Measurements from ENCODE around the gene MT1G. TPM values are rescaled to one million over a fixed set of nuclear protein-coding genes. Genes with fewer than 3 reads are reported as not detected.
"Not testable (repeated sequence)": the region's sequence is repeated elsewhere in the genome, so short reads cannot be mapped to it uniquely, and the experiment has no call there.

MT1G gene
- total RNA-seq, 2 donors from 2014 or later = 3.6 to 5.1 TPM

DNA sequence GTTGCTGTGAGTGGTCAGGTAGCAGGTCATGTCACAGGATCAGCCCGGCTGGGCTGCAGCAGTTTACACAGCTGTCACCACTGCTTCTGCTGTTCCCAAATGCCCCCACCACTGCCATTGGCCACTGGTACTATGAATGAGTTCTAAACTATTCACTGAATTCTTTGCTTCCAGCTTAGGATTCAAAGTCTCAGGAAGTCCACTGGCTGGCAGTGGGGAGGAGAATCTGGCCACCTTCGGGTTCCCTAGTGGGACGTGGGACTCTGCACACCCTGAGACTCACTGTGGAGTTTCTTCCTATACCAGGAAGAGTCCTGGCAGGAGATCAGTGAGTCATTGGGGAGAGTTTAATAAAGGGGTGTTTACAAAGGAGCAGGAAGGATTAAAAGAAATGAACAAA, 21.3 kb upstream of the MT1G start:
- no peak for ATAC-seq
- DNase-seq = no peak
- intact Hi-C loops (cut with DNase I) = no loop called here

DNA sequence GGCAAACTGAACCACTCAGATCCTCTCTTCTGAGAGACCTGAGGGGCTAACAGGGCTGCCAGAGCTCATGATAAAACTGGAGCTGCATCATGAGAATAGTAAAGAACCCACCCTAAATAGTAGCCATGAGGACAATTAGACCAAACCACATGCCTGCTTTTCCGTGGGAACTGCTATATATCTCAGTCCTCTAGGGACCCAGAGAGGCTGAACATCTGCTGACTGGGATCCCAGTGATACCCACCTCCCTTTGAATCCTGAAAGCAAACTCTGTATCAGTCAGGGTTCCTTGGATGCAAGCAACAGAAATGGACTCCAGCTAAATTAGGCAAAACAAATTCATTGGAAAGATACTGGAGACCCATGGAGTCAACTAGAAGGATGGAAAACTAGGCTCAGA, 20.9 kb upstream of the MT1G start:
- ATAC-seq = no peak
- DNase-seq = no peak
- intact Hi-C loops (cut with DNase I) = no loop called here

DNA sequence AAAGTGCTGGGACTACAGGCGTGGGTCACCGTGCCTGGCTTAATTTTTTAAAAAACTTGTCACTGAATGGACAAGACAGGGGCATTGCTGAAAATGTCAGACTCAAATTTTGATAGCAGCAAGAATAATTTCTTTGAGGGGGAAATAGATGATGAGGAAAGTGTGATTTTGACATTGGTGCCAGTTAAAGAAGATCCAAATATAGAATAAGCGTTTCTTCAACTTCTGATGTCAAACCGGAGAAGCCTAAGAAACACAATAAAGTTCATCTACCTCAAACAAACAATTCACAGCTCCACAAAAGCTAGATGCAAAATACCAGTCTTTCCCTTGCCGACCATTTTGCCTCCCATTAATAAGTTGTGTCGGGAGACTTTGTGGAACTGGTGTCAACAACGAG, 18.9 kb upstream of the MT1G start:
- intact Hi-C loops (cut with DNase I) = no loop called here
- no peak for DNase-seq
- ATAC-seq = no peak

DNA sequence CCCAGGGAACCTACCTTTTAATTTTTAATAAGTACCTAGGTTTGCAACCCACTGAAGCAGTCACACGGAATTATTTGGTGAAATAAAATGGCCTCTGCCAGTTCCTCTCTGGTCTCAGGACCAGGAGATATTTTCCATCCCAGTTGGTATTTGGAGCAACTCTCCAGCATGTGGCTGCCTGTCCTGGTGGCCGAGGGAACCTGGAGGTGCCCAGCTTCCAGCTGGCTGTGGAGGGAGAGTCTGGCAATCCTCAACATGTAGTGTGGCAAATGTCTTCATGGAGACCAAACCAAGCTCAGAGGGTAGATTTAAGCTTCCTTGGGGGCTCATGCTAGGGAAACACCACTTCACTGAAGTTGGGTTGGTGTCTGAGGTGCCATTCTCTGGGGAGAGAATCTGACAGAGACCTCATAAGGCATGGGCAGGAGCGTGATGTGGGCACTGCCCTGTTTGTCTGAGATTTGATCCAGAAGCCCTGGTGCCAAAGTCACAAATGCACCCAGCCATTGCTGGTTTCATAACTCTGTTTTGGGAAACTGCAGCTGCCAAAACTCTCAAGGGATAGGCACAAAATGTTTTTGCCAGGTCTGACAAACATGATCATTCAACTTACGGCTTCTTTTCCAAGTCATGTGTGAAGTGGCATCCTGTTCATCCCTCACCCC, 17.2 kb upstream of the MT1G start:
- ATAC-seq (no peak), DNase-seq (no peak)
- intact Hi-C loops (cut with DNase I) = loop anchor here in 1 of 2 donors (5.0 kb wide), 1 partner anchor 83 kb away; no protein-coding TSS in a partner anchor

DNA sequence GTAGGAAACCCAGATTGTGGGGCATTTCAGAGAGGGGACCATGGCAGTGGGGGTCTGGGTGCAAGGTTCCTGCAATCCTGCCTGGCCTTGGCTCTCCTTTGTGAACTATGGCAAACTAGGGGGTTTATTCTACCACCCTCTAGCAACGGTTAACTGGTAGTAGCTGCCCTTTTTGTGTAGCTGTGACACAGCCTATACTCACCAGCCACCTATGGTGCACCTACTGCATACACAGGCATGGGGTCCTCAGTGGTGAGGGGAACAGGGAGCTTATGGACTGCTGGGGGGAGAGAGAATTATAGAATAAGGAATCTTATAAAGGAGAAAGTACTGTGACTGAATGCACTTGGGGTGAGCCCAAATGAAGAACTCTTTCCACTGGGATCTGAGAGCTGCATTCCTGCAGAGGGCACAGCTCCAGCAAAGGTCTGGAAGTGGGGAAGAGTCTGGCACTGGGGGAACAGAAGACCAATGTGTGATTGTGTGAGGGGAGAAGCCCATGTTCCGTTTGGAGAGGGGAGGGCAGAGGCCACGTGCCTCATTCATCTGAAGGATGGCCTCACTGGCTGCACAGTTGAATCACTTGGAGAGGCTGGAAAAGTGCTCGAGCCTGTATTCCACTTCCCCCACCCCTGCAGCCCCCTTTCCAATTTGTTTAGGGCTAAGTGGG, 16.5 kb upstream of the MT1G start:
- ATAC-seq (no peak), DNase-seq (no peak)
- intact Hi-C loops (cut with DNase I) = loop anchor here in 1 of 2 donors (5.0 kb wide), 1 partner anchor 82 kb away; no protein-coding TSS in a partner anchor

DNA sequence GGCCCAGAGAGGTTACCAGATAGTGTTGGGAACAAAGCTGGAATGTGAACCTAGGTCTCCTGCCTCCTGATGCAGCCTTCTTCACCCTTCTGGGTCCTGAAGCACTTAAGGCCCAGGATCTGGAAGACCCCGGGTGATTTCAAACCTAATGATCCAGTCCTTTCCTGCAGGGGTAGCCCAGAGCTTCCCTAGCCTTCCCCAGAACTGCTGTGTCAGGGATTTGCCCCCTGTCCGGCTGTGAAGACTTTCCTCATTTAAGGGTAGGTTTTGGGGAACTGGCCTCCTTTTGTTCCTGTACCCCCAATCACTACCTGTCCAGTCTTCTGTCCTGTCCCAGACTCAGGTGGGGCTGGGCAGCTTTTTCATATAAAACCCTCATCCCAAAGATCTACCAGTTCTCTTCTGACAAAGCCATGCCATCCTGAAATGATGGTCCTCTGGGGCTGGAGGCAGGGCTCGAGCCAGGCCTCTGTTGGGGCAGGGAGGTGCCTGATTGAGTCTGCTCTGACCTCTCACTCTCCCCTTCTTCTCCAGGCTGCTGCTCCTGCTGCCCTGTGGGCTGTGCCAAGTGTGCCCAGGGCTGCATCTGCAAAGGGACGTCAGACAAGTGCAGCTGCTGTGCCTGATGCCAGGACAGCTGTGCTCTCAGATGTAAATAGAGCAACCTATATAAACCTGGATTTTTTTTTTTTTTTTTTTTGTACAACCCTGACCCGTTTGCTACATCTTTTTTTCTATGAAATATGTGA, 15.7 kb upstream of the MT1G start:
- ATAC-seq (no peak), DNase-seq (no peak)
- intact Hi-C loops (cut with DNase I) = loop anchor here in 1 of 2 donors (2.0 to 5.0 kb wide), 2 partner anchors 73 to 81 kb away; no protein-coding TSS in a partner anchor

DNA sequence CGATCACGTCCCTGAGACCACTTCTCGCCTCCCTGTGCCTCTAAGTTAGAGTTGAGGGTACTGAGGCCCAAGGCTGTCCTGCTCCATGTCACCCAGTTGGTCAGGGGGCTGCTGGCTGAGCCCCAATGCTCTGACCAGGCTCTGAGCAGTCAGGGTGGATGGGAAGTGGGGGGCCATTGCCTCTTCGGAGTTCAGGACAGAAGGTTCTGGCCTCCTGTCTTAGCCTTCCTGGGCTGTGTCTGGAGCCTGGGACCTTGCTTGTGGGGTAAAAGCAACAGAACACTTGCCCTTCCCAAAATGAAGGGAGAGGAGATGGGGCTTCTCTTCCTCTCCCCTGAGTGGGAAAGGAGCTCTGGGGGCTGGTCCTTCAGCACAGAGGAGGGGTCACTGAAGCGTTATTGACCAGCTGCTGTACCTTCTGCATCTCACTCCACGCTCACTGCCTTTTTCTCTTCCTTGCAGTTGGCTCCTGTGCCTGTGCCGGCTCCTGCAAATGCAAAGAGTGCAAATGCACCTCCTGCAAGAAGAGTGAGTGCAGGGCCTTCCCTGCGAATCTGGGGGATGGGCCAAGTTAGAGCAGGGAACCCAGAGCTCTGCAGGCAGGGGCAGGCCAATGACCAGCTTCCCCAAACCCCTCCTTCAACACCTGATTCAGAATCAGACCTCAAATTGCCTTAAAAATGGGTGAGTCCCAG, 15.0 kb upstream of the MT1G start:
- peak in 1 of 2 donors; percentile 2 for ATAC-seq
- intact Hi-C loops (cut with DNase I) = loop anchor here in 1 of 2 donors (2.0 to 5.0 kb wide), 2 partner anchors 72 to 81 kb away; no protein-coding TSS in a partner anchor
- DNase-seq = peak; percentile 42

DNA sequence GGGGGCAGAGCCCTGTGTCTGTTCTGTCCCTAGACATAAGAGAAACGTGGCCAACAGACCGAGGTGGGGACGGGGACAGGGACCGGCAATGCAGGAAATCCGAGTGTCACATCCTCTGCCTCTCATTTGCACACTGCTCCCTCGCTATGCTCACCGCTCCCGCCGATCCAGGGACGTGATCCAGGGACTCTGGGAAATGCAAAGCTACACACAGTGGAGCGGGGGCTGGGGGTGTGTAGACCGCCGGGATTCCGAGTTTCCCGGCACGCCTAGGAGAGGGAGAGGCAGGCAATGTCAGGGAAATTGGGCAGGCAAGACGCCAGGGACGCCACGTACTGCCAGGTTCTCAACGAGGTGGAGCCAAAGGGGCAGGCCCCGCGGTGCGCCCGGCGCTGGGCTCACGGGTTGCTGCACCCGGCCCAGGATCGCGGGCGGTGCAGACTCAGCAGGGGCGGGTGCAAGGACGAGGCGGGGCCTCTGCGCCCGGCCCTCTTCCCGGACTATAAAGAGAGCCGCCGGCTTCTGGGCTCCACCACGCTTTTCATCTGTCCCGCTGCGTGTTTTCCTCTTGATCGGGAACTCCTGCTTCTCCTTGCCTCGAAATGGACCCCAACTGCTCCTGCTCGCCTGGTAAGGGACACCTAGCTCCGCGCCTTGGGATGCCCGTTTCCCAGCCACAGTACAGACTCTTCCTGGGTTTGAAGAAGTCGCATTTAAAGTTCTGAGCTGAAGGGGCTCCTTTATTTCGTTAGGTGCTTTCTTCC, 14.3 kb upstream of the MT1G start, which contains the start of gene MT1X:
Gene MT1X (plus strand): TSS at position 532 of the 764 bp plus-strand sequence. CDS start 71 bp downstream, at position 603.
- DNase-seq = peak; percentile 96
- peak; percentile 97 to 99 for ATAC-seq
- intact Hi-C loops (cut with DNase I) = loop anchor here in 1 of 2 donors (2.0 to 5.0 kb wide), 2 partner anchors 71 to 80 kb away; no protein-coding TSS in a partner anchor

- ATAC-seq (peak in 1 of 2 donors; percentile 39), DNase-seq (no peak)
- intact Hi-C loops (cut with DNase I) = loop anchor here in 1 of 2 donors (5.0 kb wide), 1 partner anchor 78 kb away; no protein-coding TSS in a partner anchor
These were observed 12.0 kb upstream of the MT1G start for GRCh38 chr16:56679818-56680217.

DNA sequence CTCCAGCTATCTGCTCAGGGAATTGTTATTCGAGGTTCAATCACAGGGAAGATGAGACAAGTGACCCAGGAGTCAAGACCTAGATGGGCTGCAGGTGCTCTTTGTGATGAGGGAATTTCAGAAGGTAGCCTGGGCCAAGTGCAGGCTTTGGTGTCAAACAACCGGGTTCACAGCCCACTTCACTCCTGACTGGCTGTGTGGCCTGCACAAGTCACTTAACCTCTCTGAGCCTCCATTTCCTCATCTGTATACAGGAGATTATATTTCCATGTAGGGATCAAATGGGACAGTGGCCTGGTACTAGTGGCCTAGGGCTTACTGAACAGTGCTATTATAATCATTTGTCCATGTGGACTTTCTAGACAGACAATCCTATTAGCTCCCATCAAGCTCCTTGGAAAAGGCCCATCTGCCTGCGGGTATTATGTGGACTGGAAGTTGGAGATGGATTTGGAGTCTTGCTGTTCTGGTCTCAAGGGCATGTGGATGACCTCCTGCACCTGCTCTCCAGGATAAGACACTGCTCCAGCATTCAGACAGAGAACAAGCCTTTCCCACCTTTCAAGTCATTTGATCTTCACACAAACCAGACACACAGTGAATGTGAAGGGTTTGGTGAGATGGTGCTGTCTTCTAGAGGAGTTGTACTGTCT, 11.3 kb upstream of the MT1G start:
- DNase-seq = no peak
- intact Hi-C loops (cut with DNase I) = no loop called here
- ATAC-seq = no peak

DNA sequence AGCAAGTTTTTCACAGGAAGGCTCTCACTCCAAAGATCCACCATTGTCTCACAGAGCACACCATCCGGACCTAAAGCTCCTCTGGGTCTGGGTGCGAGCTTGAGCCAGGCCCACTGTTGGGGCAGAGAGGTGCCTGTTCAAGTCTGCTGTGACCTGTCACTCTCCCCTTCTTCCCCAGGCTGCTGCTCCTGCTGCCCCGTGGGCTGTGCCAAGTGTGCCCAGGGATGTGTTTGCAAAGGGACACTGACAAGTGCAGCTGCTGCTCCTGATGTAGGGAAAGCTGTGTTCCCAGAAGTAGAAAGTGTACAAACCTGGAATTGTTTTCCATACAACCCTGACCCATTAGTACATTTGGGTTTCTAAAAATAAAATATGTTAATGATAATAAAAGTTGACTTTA, 9.6 kb upstream of the MT1G start:
- ATAC-seq (no peak), DNase-seq (no peak)
- intact Hi-C loops (cut with DNase I) = no loop called here

- peak; percentile 33 to 67 for ATAC-seq
- intact Hi-C loops (cut with DNase I) = no loop called here
- no peak for DNase-seq
These were observed 7.9 kb upstream of the MT1G start for GRCh38 chr16:56675685-56676210.

- intact Hi-C loops (cut with DNase I) = loop anchor here in 1 of 2 donors (1.0 kb wide), 1 partner anchor 28 kb away; no protein-coding TSS in a partner anchor
- DNase-seq, ATAC-seq: not testable (repeated sequence)
These were observed 6.7 kb upstream of the MT1G start for GRCh38 chr16:56674570-56674969.

DNA sequence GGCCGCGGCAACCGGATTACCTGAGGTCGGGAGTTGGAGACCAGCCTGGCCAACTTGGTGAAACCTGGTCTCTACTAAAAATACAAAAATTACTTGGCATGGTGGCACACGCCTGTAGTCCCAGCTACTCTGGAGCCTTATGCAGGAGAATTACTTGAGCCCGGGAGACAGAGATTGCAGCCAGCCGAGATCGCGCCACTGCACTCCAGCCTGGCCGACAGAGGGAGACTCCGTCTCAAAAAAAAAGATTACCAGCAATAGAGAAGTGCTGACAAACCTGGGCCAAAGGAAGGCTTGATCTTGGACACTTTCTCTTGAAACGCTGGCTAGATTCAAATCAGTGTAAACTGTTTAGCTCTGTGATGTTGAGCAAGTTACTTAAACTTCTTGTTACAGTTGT, 6.1 kb upstream of the MT1G start:
- no peak for DNase-seq
- intact Hi-C loops (cut with DNase I) = loop anchor here in 1 of 2 donors (1.0 kb wide), 1 partner anchor 28 kb away; no protein-coding TSS in a partner anchor
- ATAC-seq = peak; percentile 22 to 50

DNA sequence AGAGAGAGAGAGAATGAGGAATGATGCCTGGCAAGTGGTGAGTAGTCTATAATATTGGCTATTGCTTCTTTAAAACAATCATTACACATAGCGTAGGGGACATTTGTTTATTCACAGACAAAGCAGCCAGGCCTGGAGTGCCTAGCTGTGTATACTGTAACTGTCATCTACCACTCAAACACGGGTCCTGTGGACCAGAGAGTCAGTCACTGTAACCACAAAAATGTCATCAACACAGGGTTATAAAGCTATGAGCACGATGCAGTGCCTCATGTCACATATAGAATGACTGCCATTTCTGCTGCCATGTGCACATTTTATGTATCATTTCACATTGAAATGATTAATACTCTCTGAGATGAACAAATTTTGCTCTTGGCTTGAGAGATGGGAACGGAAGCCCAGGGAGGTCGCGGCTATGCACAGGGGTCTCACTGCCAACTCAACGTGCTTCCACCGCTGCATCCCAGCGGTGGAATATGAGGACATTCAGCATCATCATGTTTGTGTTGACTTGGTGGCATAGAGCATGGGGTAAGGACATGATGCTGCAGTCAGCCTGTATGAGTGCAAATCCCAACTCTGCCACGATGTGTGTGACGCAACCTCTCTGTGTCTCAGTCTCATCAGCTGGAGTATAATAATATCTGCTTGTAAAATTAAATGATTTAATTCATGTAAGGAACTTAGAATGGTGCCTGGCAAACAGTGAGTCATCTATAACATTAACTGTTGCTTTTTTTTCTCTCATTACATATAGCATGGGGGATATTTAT, 5.1 kb upstream of the MT1G start:
- intact Hi-C loops (cut with DNase I) = no loop called here
- DNase-seq = no peak
- ATAC-seq = no peak

- DNase-seq; intact Hi-C loops (cut with DNase I); ATAC-seq: not testable (repeated sequence)
These were observed 4.3 kb upstream of the MT1G start for GRCh38 chr16:56672171-56672570.

- DNase-seq; intact Hi-C loops (cut with DNase I): not testable (repeated sequence)
These were observed 3.8 kb upstream of the MT1G start for GRCh38 chr16:56671691-56672090.

More at GRCh38 chr16:56671691-56672090, 3.8 kb upstream of the MT1G start:
- ATAC-seq = not testable (repeated sequence)
